Left renal pelvis (tissue), 4 donors: ENCODE results near the gene SSU72. TPM values are rescaled to one million over a fixed set of nuclear protein-coding genes. Genes with fewer than 3 reads are reported as not detected.
"Not testable (repeated sequence)": the region's sequence is repeated elsewhere in the genome, so short reads cannot be mapped to it uniquely, and the experiment has no call there.

ENCODE experiments used
- DNase-seq, 4 donors: peaks; one replicate each; pipeline ENCODE4 v3.0.0-alpha.2; 2013; ENCODE audit warnings: low read depth in 4 of 4, low spot score in 3 of 4
- polyA plus RNA-seq, 4 donors: library from polyadenylated mRNA; unstranded; fragments of 120-200 nt; gene quantifications; one replicate each; pipeline ENCODE4 v1.2.1, GENCODE V29; 2013; ENCODE audit not compliant: insufficient read length in 4 of 4

The SSU72 gene
- polyA plus RNA-seq, 4 donors, result 77.9 to 93.4 (median 87.3) TPM

DNA sequence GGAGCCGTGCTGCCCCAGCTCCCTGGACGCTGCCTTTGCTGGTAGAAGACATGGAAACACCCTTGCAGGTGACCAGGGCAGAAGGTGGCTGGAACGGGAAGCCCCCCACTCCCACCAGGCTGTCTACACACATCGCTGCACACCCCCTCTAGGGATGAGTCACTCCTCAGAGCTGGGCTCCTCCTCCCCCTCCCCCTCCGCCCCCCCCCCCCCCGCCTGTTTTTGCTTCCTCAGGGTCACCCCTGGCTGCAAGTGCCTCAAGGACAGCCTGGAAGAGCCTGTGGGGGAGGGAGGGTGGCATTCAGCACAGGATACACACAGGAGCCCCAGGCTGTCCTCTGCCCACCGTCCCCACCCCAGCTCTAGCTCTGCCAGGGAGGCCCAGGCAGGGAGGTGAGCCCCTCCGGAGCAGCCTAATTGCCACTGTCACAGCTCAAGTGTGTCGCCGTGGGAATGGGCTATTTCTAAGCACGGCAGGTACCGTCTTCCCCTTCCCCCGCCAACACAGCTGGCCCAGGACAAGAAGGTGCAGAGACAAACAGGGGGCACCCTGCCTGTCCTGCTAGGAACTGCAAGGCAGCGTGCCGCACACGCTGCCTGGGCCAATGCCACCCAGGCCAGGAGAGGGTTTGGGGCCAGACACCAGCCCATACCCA, 22.7 kb upstream of the SSU72 start:
- no peak for DNase-seq

DNA sequence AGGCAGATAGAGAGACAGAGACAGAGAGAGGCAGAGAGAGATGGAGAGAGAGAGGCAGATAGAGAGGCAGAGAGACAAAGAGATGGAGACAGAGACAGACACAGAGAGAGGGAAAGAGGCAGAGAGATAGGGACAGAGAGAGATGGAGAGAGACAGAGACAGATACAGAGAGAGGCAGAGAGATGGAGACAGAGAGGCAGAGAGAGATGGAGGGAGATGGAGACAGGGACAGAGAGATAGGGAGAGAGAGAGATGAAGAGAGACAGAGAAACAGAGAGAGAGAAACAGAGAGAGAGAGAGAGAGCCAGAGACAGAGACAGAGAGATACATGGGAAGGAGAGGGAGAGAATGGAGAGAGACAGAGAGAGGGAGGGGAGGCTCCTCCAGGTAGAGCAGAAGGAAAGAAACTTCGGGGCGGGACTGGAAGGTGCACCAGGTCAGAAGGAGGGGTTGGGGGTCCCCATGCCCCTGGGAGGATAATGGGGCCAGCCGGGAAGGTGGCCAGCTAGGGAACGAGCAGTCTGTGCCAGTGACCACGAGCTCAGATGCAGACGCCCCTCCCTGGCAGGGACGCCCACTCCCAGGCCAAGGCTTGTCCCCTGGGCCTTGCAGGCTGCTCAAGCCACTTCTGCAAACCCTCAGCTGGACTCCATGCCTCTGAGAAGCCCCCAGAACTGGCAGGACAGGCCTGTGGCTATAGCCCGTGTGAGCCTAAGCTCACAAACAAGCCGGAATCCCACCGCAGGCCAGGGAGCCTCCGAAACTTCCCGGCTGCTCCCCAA, 22.0 kb upstream of the SSU72 start:
- no peak for DNase-seq

DNA sequence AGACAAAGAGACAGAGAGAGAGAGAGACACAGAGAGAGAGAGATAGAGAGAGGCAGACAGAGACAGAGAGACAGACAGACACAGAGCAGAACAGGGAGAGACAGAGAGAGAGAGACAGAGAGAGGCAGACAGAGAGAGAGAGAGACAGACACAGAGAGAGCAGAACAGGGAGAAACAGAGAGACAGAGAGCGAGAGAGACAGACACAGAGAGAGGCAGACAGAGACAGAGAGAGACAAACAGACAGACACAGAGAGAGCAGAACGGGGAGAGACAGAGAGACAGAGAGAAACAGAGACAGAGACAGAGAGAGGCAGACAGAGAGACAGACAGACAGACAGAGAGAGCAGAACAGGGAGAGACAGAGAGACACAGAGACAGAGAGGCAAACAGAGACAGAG, 20.7 kb upstream of the SSU72 start:
- not testable (repeated sequence) for DNase-seq

DNA sequence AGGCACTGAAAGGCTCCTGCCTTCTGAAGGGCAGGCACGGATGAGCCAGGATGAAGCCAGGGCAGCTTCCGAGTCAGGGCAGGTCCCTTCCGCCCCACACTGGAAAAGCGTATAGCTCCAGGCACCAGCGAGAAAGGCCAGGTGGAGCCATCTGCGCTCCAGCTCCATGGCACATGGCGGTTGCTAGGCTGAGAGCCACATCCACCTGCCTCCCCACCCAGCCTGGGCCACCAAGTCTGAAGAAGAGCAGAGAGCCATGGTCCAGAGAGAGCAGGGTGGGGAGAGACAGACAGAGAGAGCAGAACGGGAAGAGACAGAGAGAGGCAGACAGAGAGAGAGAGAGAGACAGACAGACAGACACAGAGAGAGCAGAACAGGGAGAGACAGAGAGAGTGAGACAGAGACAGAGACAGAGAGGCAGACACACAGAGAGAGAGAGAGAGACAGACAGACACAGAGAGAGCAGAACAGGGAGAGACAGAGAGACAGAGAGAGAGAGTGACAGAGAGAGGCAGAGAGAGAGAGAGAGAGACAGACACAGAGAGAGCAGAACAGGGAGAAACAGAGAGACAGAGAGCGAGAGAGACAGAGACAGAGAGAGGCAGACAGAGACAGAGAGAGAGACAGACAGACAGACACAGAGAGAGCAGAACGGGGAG, 20.1 kb upstream of the SSU72 start:
- no peak for DNase-seq

DNA sequence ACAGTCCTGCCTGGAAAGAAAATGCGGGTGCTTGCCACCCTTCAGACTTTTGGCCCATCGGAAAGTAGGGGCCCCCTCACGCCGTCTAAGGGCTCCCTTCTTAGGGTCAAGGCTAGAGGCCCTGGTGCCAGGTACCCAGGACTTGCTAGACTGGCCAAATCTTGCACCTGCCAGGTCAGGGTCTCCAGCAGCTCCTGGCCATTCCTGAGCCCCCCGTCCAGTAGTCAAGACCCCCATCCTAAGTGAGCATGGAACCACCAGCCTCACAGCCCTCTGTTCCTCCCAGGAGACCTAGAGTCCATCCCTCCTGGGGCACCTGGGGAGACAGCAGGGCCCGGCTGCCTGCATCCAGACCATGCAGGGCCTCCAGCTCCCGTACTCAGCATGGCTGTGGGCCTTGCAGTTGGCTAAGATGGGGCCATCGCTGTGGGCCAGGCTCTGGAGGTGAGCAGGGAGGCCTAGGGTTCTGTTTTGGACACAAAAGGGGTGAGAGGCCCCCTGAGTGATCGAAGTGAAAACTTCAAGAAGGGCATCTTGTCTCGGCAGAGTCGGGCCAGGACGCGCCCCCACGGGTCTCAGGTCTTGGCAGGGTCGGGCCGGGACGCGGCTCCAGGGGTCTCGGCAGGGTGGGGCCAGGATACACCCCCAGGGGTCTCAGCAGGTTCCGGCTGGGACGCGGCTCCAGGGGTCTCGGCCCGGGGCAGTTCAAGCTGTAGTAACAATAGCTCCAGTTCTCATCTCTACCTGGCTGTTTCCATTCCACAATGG, 19.4 kb upstream of the SSU72 start:
- DNase-seq, result no peak

DNA sequence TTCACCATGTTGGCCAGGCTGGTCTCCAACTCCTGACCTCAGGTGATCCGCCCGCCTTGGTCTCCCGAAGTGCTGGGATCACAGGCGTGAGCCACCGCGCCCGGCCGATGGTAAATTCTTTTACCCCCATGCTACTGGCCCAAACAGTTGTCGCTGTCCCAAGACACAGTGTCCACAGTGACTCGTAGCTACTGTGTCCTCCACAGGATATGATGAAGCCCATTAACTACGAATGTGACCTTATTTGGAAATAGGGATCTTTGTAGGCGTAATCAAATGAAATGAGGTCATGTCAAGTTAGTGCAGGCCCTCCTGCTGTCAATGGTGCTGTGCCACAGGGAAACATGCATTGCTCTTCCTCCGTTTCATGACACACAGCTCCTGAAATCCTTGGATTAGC, 16.8 kb upstream of the SSU72 start:
- no peak for DNase-seq

DNA sequence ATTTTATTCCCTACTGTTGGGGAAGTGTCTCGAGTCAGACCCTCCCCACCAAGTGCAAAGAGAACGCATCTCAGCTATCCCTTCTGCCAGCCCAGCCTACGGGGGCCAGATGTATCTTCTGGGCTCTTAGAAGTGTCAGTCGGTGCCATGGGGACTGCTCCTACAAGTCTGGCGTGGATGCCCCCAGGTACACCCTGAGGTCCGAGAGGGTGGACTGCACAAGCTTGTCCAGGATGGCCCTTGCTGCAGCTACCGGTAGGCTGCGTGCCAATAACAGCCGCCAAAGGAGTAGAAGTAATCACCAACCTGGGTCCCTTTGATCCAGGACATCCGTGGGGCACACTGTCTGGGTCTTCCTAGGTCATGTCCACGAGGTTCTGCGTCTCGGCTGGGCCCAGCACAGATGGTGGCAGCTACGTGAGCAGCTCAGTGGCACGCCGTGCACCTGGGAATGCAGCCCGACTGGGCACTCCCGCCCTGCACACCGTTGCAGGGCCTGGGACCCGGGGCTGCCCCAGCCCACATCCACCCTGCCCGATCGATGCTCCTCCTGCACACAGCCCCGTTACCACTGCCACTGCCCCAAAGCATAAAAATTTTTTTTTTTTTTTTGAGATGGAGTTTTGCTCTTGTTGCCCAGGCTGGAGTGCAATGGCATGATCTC, 8.8 kb upstream of the SSU72 start:
- no peak for DNase-seq

DNA sequence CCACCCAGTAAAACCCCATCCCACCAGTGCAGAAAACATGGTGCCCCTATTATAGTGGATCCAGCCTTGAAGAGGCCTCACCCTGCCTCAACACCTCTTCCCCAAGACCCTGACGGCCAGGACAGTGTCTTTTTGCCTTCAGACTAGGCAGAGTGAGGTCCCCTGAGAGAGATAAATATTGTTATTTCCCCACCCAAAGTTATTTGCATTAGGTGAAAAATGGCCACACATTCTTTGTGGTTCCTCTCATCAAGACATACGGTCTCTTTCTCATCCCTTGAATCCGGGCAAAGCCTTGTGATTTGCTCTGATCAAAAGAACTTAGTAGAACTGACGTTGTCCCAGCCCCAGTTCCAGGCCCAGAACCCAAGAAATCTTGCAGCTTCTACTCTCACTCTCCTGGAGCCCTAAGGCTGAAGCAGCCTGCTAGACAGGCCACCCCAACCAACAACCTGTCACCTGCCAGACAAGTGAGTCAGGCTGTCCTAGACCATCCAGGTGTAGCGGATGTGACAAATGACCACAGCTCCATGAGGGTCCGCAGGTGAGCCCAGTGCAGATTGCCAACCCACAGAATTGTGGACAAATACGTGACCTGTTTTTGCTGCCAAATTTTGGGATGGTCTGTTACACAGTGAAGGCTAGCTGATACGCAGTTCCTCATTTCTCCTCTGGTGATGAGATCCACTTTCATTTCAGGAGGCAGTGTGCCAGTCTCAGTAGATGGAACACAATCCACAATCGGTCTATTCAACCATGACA, 8.1 kb upstream of the SSU72 start:
- DNase-seq, result no peak

DNA sequence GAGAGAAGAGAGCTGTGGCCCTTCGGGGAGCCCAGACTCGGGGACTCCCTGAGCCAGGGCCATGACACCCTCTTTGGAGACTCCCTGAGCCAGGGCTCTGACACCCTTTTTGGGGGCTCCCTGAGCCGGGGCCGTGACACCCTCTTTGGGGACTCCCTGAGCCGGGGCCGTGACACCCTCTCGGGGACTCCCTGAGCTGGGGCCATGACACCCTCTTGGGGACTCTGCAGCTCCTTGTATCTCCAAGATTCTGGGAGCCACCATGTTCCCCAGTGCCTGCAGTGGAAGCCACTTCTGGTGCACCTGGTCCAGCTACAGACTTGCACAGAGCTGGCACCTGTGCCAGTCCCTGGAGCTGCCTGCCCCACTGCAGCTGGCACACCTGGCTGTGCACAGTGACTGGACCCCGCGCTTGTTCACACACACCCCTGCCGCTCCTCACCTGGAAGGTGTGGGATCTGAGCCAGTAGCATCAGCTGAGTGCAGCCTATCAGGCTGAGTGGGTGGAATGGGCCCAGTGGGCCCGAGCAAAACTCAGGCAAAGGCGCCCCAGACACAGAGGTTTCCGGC, 3.8 kb upstream of the SSU72 start:
- DNase-seq, result no peak

DNA sequence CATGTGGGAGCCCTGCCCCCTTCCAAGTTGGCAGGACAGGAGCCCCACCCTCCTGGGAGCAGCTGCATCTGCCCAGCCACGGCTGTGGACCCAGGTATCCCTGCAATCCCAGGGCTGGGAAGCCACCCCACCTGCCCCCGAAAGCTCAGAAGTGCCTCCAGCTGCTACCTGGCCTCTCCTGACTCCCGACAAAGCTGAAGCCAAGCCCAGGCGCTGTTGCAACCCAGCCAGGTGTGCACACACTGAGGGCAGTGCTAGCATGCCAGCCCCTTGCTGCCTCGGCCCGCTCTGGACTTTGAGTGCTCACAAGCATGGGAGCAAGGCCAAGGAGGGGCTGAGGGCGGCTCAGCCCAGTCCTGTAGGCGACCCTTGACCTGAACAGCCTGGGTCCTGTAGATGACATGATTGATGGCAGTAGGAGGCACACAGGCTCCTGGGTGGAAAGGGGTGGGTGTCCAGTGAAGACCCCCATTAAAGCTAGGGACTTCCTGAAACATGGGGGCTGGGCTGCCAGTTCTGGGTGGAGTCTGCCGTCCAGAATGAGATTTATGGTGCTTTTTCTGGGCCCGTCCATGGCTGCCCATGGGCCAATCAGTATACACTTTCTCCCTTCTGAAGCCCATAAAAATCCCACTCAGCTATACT, 2.8 kb upstream of the SSU72 start:
- DNase-seq, result no peak

DNA sequence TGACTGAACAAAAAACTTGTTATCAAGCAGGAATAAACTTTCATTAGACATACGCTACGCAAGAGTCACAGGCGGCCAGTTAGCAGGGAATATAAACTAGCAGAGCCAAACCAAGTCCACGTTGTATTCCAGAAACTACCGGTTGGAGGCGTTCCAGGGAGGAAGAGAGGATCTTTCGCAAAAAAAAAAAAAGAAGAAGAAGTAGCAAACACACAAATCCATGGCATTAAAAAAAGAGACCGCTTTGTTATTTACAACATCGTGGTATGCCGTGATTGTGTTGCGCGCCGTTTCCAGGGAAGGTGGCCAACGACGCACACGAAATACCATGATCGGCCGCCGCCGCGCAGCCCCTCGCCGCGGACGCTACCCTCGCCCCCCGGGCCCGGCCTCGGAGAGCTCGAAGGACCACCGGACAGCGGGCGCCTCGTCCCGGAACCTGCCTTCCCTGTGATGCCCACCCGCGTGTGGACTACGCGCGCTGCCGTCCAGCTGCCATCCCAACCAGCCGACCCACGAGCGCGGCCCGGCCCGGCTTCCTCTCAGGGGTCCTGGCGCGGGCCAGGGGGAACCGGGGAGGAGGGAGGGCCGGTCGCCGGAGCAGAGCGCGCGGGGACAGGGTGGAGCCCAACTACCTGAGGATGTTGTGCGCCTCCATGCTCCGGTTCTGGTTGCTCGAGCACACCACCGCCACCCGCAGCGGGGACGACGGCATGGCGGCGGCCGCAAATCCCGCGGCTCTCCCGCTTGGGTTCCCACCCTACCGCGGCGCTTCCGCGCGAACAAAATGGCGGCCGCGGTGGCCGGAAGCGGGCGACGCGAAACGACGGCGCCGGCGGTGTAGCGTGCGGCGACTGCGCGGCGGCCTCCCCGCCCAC, 581 bp downstream of the SSU72 start:
- DNase-seq, result peak in 2 of 4 donors; percentile 39 to 62

DNA sequence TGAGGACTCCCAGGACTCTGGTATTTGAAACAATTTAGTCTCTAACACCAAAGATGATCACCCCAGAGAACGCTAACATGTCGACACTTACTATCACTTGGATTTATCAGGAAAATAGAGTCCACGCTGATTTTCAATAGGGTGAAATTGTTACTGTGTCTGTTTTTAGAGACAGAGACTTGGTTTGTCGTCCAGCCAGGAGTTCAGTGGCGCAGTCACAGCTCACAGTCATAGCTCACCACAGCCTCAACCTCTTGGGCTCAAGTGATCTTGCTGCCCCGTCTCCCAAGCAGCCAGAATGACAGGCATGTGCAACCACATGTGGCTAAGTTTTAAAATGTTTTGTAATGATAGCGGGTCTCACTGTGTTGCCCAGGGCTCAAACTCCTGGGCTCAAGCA, 5.3 kb downstream of the SSU72 start:
- DNase-seq, result no peak

DNA sequence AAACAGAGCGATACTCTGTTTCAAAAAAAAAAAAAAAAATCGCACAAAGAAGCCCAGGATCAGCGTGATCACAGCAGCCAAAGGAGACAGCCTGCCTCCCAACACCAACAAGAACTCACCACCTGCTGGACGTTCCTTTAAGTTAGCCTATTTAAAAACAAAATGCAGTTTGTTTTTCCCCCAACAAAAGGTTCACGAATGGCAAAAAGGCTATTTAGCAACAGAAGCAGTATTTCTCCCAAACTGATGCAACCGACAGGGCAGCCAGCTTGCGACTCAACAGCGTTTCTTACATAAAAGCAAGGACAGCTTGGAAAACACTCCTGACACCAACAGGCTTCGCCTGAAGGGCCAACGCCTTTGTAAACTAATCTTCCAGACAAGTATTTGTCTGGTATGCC, 6.8 kb downstream of the SSU72 start:
- no peak for DNase-seq

DNA sequence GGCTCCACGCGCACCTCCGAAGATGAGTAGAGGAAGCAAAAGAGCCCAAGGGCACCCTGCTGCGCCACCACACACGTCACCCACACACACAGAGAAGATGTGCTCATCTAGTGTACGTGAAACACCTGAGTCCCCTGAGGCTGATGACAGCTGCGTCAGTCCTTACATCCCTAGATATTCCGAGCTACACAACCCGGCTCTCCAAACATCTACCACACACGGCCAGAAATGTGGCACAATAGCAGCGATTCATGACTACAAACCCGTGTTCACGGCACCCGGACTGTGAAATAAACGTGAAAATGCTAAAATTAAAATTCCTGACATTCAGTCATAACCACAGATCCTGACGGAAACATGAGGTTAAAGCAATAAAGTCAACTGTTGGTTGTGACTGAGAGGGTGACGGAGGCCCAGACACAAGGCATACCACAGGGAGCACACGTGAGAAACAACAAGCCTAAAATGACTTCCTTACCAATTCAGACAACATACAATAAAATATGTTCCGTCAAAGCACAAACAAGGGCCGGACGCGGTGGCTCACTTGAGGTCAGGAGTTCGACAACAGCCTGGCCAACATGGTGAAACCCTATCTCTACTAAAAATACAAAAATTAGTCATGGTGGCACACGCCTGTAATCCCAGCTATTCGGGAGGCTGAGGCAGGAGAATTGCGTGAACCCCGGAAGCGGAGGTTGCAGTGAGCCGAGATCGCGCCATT, 7.3 kb downstream of the SSU72 start:
- no peak for DNase-seq

DNA sequence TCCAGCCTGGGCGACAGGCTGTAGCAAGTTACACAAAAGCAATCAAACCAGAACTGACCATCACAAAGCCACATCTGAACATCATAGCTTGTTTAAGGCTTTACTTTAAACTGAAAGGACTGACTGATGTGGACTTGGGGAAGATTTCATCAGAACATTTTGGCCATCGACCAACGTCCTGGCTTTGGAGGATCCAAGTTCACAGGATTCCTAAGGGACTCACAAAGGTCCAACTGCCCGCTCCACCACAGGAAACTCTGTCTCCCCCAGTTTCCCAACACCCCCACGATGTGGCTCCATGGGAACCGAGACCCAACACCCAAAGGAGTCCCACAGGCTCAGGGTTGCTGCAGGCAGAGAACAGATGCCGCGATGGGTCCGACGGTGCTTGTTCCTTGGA, 9.3 kb downstream of the SSU72 start:
- no peak for DNase-seq

DNA sequence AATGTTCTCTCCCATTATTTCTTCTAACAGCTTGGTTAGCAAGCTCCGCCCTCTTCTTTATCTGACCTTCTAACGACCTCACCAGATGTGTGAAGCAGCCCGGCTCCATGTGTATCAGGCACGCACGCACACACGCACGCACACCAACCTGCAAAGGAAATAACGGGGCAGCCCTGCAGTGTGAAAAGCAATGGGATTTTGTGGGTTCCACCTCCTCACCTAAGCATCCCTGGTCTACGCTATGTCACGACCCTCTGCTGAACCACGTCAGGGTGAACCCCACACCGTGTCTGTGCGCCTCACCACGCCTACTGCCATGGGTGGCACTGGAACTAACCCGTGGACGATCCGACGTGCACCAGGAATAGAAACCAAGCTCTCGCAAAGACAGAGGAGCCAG, 10.4 kb downstream of the SSU72 start:
- no peak for DNase-seq

DNA sequence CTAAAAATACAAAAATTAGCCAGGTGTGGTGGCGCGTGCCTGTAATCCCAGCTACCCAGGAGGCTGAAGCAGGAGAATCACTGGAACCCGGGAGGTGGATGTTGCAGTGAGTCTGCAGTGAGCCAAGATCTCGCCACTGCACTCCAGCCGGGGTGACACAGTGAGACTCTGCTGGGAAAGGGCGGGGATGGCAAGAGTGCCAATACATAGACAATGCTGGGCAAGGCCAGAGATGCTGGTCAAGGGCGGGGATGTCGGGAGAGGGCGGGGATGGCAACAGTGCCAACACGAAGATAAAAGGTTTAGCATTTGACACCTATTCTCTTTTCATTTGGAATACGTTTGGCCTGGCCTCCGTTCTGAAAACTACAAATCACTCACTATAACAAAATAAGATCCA, 11.0 kb downstream of the SSU72 start:
- no peak for DNase-seq
